HG02610 (cell line): ENCODE data around the gene KRT72.

ENCODE experiments used
- ATAC-seq: cut with Tn5 transposase; IDR thresholded peaks from one replicate; pipeline ENCODE4 v1.9.1; 2021; ENCODE audit warnings: mild to moderate bottlenecking, moderate library complexity; ENCODE audit not compliant: unreplicated experiment

Gene KRT72

GRCh38 chr12:52600941-52601481 is at the start of gene KRT72:
Gene KRT72, minus strand, starts transcription at chr12:52601463. Its CDS starts 11 bp downstream, at chr12:52601452.
- ATAC-seq = no peak

DNA sequence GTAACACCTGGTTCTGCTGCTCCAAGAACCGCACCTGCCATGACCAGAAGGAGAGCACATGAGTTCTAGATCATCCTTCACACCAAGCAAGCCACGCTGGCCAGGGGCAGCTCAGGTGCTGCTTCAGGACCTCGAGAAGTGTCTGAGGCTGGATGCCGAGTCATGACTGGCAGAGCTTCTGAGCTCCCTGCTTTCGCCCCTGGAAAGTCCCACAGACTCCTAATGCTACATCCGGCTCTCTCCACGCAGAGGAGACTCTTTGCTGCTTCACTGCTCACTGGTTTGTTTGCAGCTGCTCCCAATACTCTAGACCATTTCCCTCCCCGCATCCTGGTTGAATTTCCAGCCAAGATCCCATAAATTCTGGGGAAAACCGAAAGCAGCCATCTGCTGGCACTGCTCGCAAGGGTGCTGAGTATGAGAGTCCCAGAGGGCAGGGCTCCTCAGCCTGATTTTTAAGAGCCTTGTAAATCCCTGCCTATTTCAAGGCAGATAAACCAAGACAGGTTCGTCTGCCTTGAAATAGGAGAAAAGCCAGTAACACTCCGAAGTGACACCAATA is 49.3 kb upstream of the KRT72 start:
- no peak for ATAC-seq

GRCh38 chr12:52649066-52649465 is 47.8 kb upstream of the KRT72 start:
- ATAC-seq = no peak

- no peak for ATAC-seq
These were observed 46.8 kb upstream of the KRT72 start for GRCh38 chr12:52648012-52648550.

GRCh38 chr12:52647601-52648000 is 46.3 kb upstream of the KRT72 start:
- ATAC-seq = no peak

DNA sequence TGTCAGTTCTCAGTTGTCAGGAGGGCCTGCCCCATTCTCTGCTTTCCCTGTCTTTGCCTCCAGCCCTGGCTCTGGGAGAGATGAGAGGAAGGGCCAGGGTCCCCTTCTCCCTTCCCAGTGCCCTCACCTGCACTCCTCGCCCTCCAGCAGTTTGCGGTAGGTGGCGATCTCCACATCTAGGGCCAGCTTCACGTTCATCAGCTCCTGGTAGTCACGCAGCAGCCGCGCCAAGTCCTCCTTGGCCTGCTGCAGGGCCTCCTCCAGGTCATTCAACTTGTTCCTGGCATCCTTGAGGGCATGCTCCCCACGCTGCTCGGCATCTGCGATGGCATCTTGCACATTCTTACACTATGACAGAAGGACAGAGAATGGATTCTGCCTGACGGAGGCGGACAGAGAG is 45.4 kb upstream of the KRT72 start:
- ATAC-seq = no peak

DNA sequence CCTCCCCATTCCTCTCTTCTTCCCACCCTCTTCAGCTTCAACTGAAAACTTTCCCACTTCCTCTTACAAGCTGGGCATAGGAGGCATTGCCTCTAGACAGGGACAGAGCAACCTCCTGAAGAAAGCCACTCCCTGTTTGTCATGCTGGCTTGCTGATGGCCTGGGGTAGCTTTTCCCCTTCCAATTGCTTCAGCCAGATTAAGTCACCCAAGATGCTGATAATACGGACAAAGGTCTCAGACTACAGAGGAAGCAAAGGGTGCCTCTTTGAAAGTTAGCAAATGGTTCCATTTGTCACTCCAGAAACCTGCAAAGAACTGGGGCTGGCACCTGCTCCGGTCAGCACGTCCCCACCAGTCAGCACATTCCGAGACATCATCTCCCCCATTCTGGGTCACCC is 44.7 kb upstream of the KRT72 start:
- no peak for ATAC-seq

GRCh38 chr12:52645120-52645761 is 44.0 kb upstream of the KRT72 start:
- ATAC-seq = no peak

GRCh38 chr12:52644078-52644415 is 42.8 kb upstream of the KRT72 start:
- ATAC-seq = no peak

- ATAC-seq = no peak
These were observed 42.2 kb upstream of the KRT72 start for GRCh38 chr12:52643233-52644077.

DNA sequence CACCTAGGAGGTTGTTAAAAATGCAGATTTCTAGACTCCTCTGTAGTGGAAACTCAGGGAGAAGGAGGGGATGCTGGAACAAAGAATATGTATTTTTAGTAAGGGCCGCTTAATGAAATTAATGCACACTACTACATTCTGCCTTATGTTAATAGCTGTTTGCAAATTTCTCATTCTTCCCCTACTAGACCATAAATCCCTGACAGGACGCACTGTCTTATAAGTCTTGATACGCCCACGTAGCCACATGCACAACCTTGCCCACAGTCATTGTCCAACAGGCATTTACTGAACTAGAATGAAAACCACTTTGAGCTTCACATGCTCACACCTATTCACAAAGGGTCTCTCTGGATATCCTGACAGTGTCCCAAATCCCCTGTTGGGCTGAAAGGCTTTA is 40.2 kb upstream of the KRT72 start:
- ATAC-seq = no peak

GRCh38 chr12:52637299-52637698 is 36.0 kb upstream of the KRT72 start:
- no peak for ATAC-seq

- ATAC-seq = no peak
These were observed 35.5 kb upstream of the KRT72 start for GRCh38 chr12:52636592-52637258.

GRCh38 chr12:52636189-52636588 is 34.9 kb upstream of the KRT72 start:
- no peak for ATAC-seq

DNA sequence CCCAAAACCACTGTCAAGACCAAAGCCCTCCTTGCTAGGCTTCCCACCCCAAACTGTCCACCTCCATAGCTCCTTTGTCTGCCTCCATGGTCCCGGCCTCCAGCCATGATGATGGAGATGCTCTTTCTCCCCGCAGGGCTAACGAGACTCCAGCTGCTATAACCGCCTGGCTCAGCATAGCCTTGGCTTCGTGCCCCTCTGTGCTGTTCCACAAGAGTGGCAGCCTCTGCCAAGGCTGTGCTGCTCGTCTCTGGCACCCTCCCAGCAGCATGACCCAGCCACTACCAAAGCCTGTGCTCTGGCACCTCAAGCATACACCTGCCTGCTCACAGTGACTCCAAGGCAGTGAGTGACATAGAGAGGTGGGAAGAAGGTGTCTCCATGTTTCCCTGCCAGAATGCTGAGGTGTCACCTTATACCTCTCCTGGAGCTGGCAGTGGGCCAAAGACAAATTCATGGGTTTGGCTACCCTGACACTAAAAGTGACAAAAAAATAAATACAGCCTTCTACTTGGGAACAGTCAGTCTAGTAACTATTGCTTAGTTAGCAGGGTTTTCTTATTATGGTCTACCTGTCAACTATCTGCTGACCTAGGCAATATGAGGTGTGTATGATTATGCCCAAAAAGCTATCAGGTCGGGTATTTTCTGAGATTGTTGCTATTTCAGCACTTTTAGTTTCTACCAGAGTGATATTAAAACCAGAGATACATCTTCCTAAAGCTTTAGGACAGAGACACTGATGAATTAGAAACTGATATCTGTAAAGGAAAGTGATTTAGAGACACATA is 33.2 kb upstream of the KRT72 start:
- ATAC-seq = no peak

DNA sequence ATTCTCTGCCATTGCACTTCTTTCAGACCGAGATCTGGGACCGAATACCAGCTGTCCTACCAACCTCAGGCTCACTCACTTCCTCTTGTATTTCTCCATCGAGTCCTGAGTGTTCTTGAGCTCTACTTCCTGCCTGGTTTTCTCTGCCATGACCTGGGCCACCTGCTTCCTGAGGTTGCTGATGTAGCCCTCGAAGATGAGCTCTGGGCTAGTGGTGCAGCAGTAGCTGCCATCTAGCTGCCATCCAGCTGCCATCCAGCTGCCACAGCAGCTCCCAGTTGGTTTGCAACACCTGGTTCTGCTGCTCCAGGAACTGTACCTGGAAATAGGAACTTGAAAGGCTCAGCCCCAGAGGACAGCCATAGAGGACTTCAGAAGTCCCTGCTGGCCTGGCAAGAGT is 32.1 kb upstream of the KRT72 start:
- ATAC-seq = no peak

DNA sequence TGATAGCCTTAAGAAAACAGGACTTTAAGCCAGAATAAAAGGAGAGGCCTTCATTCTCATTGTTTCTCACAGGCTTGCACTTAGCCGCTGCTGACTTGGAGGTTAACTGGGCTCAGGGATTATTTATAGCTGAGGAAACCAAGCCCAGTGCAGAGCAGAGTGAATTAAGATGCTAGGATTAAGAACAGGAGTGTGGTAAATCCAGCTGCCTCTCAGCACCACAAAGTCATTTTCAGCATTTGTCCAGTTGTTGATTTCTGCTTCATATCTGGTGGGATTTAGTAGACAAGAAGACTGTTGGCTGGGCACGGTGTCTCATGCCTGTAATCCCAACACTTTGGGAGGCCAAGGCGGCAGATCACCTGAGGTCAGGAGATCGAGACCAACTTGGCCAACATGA is 31.4 kb upstream of the KRT72 start:
- ATAC-seq = no peak

GRCh38 chr12:52631676-52632459 is 30.6 kb upstream of the KRT72 start:
- no peak for ATAC-seq

- no peak for ATAC-seq
These were observed 30.0 kb upstream of the KRT72 start for GRCh38 chr12:52631264-52631663.
